ENCODE data around the gene ENDOU.
"Not testable (repeated sequence)": the region's sequence is repeated elsewhere in the genome, so short reads cannot be mapped to it uniquely, and the experiment has no call there.

The ENDOU gene

GRCh38 chr12:47687636-47688035 lies 37.7 kb downstream of the ENDOU start:
- DNase-seq (ENCODE audit: low read depth), result no peak

- peak; percentile 65 for DNase-seq (ENCODE audit: low read depth)
Observed at GRCh38 chr12:47686645-47687240, 38.5 kb downstream of the ENDOU start.

- DNase-seq (ENCODE audit: low read depth), result no peak
Observed at GRCh38 chr12:47679785-47680184, 45.5 kb downstream of the ENDOU start.

GRCh38 chr12:47672068-47672467 lies 53.2 kb downstream of the ENDOU start:
- DNase-seq (ENCODE audit: low read depth), result no peak

GRCh38 chr12:47667935-47668334 lies 57.4 kb downstream of the ENDOU start:
- DNase-seq (ENCODE audit: low read depth), result not testable (repeated sequence)
